Measurements from ENCODE around the gene CFAP20DC. TPM values are rescaled to one million over a fixed set of nuclear protein-coding genes. Genes with fewer than 3 reads are reported as not detected.

Gene CFAP20DC
- total RNA-seq, 6 donors from 2014 or later = 0.30 to 4.3 (median 0.37) TPM; not detected in 1

DNA sequence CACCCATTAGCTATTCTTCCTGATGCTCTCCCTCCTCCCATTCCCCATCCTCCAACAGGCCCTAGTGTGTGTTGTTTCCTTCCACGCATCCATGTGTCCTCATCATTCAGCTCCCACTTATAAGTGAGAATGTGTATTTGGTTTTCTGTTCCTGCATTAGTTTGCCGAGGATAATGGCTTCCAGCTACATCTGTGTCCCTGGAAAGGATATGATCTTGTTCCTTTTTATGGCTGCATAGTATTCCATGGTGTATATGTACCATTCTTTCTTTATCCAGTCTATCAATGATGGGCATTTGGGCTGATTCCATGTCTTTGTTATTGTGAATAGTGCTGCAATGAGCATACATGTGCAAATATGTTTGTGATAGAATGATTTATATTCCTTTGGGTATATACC is 56.3 kb downstream of the CFAP20DC start:
- Histone ChIP-seq H3K4me1 (no peaks in the 10 kb centered on the region), H3K27ac (no peak overlapping the region), H3K4me3 (no peak overlapping the region), H3K36me3 (no peaks in the 10 kb centered on the region), H3K9me3 (no peaks in the 10 kb centered on the region), H3K27me3 (no peaks in the 10 kb centered on the region)
- TF ChIP-seq POLR2A (IDR thresholded peaks at IDR 0.05) = no peak
- no peak for TF ChIP-seq POLR2AphosphoS5 (IDR thresholded peaks at IDR 0.05)
- TF ChIP-seq, protein P1, sequence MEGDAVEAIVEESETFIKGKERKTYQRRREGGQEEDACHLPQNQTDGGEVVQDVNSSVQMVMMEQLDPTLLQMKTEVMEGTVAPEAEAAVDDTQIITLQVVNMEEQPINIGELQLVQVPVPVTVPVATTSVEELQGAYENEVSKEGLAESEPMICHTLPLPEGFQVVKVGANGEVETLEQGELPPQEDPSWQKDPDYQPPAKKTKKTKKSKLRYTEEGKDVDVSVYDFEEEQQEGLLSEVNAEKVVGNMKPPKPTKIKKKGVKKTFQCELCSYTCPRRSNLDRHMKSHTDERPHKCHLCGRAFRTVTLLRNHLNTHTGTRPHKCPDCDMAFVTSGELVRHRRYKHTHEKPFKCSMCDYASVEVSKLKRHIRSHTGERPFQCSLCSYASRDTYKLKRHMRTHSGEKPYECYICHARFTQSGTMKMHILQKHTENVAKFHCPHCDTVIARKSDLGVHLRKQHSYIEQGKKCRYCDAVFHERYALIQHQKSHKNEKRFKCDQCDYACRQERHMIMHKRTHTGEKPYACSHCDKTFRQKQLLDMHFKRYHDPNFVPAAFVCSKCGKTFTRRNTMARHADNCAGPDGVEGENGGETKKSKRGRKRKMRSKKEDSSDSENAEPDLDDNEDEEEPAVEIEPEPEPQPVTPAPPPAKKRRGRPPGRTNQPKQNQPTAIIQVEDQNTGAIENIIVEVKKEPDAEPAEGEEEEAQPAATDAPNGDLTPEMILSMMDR (IDR thresholded peaks at IDR 0.05) = no peak
- TF ChIP-seq EP300 (IDR thresholded peaks at IDR 0.05) = no peak
- WGBS, 2 donors = 90 to 95% methylated on average over 2 of the region's 2 CpGs
- DNase-seq = no peak
- ATAC-seq (ENCODE audit: low FRiP score in 2 of 2) = no peak

DNA sequence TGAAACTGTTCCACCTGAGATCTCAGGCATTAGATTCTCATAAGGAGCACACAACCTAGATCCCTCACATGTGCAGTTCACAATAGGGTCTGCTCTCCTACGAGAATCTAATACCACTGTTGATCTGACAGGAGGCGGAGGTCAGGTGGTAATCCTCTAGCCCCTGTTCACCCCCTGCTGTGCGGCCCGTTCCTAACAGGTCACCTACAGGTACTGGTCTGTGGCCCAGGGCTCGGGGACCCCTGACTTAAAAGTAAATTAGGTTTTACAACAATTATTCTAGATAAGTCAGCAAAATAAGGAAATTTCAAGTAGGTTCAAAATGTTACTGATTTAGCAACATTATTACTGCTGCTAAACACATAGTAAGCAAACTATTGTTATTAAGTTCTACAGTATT is 58.2 kb downstream of the CFAP20DC start:
- 90 to 92% methylated on average over 4 to 5 of the region's 5 CpGs for WGBS, 2 donors

DNA sequence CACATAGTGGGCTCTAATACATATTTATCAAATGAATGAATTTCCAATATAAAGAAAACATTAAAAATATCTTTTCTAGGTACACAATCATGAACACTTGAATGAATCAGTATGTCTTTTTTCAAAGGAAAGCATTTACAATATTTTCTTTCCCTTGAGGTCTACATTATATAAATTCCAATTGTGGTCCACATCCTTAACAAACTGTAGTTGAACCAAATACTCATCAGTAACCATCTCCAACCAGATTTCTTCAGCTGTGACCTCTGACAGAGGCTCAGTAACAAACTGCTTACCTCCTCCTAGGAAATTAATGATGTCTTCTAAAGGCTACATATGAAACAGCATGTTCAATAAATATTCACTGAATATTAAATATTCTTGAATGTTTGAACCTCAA is 58.8 kb downstream of the CFAP20DC start:
- no peaks in the 10 kb centered on the region for H3K36me3 ChIP-seq
- no peak overlapping the region for H3K4me3 ChIP-seq
- H3K27ac ChIP-seq = no peak overlapping the region
- TF ChIP-seq POLR2A (IDR thresholded peaks at IDR 0.05) = no peak
- TF ChIP-seq POLR2AphosphoS5 (IDR thresholded peaks at IDR 0.05) = no peak
- TF ChIP-seq, protein P1 (IDR thresholded peaks at IDR 0.05) = no peak
- no peak for TF ChIP-seq EP300 (IDR thresholded peaks at IDR 0.05)
- H3K9me3 ChIP-seq = peaks cover 0 to 6% (median 3%) of the 10 kb centered on the region in 4 donors
- H3K27me3 ChIP-seq = no peaks in the 10 kb centered on the region
- ATAC-seq (ENCODE audit: low FRiP score in 2 of 2) (no peak), DNase-seq (no peak)
- no peaks in the 10 kb centered on the region for H3K4me1 ChIP-seq

More for the DNA sequence above, 58.2 kb downstream of the CFAP20DC start:
- no peak overlapping the region for H3K4me3 ChIP-seq
- no peaks in the 10 kb centered on the region for H3K27me3 ChIP-seq
- no peaks in the 10 kb centered on the region for H3K4me1 ChIP-seq
- TF ChIP-seq EP300 (IDR thresholded peaks at IDR 0.05) (no peak), POLR2AphosphoS5 (IDR thresholded peaks at IDR 0.05) (no peak), POLR2A (IDR thresholded peaks at IDR 0.05) (no peak)
- TF ChIP-seq, protein P1 (IDR thresholded peaks at IDR 0.05) = no peak
- DNase-seq (no peak), ATAC-seq (ENCODE audit: low FRiP score in 2 of 2) (no peak)
- H3K36me3 ChIP-seq = no peaks in the 10 kb centered on the region
- no peak overlapping the region for H3K27ac ChIP-seq
- H3K9me3 ChIP-seq = peaks cover 0 to 5% (median 0%) of the 10 kb centered on the region in 4 donors

DNA sequence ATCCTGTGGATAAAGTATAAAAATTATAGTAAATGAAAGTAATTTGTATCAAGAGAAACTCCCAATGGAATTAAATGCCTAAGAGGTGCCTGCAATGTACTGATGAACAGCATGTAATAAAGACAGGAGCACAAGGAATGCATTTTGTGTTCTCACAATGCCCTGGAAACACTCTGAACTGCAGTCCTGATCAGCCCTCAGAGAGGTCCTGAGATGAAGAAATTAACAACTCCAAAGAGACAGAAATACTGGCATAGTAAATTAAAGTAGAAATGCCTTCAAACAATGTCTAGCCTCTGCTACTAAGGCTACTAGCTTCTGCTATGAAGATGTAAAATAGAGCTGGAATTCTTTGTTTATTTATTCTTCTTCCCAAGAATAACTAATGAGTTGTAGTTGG is 59.9 kb downstream of the CFAP20DC start:
- ATAC-seq (ENCODE audit: low FRiP score in 2 of 2) = no peak
- peaks cover 0 to 8% (median 3%) of the 10 kb centered on the region in 4 donors for H3K9me3 ChIP-seq
- TF ChIP-seq POLR2AphosphoS5 (IDR thresholded peaks at IDR 0.05) = no peak
- TF ChIP-seq POLR2A (IDR thresholded peaks at IDR 0.05) = no peak
- no peak for TF ChIP-seq EP300 (IDR thresholded peaks at IDR 0.05)
- TF ChIP-seq, protein P1 (IDR thresholded peaks at IDR 0.05) = no peak
- no peaks in the 10 kb centered on the region for H3K4me1 ChIP-seq
- H3K27me3 ChIP-seq = no peaks in the 10 kb centered on the region
- DNase-seq = no peak
- H3K27ac ChIP-seq = no peak overlapping the region
- H3K36me3 ChIP-seq = no peaks in the 10 kb centered on the region
- no peak overlapping the region for H3K4me3 ChIP-seq

DNA sequence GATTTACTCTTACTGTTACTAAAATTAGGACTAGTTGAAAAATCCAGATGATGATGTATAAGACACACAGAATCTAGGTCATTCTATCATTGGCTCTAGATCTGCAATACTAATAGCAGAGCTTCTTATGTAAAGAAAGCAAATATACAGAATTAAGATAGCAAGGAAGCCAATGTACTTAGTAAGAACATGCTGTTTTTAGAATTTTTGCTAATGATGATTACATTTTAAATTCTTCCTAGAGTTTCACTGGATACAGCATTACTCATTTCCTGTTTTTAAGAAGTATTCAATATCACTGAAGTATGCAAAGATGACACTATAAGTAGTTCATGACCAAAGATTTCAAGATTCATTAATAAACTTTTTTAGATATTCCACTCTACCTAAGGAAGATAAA is 60.7 kb downstream of the CFAP20DC start:
- no peaks in the 10 kb centered on the region for H3K4me1 ChIP-seq
- H3K27me3 ChIP-seq = no peaks in the 10 kb centered on the region
- peaks cover 0 to 8% (median 3%) of the 10 kb centered on the region in 4 donors for H3K9me3 ChIP-seq
- no peak overlapping the region for H3K27ac ChIP-seq
- H3K4me3 ChIP-seq = no peak overlapping the region
- H3K36me3 ChIP-seq = no peaks in the 10 kb centered on the region
- TF ChIP-seq POLR2AphosphoS5 (IDR thresholded peaks at IDR 0.05) (no peak), EP300 (IDR thresholded peaks at IDR 0.05) (no peak), POLR2A (IDR thresholded peaks at IDR 0.05) (no peak)
- TF ChIP-seq, protein P1 (IDR thresholded peaks at IDR 0.05) = no peak
- DNase-seq = no peak
- no peak for ATAC-seq (ENCODE audit: low FRiP score in 2 of 2)
